M059J (cell line): Measurements from ENCODE around the gene KRTAP21-1. TPM values are rescaled to one million over a fixed set of nuclear protein-coding genes. Genes with fewer than 3 reads are reported as not detected.

Experiments used
- total RNA-seq: library from RNA; depleted of rRNA; stranded (reverse); fragments of >200 nt; shearing (Covaris generic); gene quantifications from 2 replicates; pipeline ENCODE4 v1.2.3, GENCODE V29; 2014; rRNA removed

KRTAP21-1 gene
- total RNA-seq, 1 experiment from 2014 or later = not detected

Other genes starting within 250 kb of the KRTAP21-1 start
- not detected in 2 replicates for gene KRTAP19-6, start 213.6 kb downstream of the KRTAP21-1 start, total RNA-seq
- not detected in 2 replicates for gene KRTAP19-7, start 194.1 kb downstream of the KRTAP21-1 start, total RNA-seq
- not detected in 2 replicates for gene KRTAP22-2, start 165.0 kb downstream of the KRTAP21-1 start, total RNA-seq
- not detected in 2 replicates for gene KRTAP6-3, start 163.0 kb downstream of the KRTAP21-1 start, total RNA-seq
- not detected in 2 replicates for gene KRTAP6-2, start 156.5 kb downstream of the KRTAP21-1 start, total RNA-seq
- not detected in 2 replicates for gene KRTAP22-1, start 154.3 kb downstream of the KRTAP21-1 start, total RNA-seq
- gene KRTAP6-1, start 141.5 kb downstream of the KRTAP21-1 start, total RNA-seq = not detected in 2 replicates
- gene KRTAP20-1, start 139.0 kb downstream of the KRTAP21-1 start, total RNA-seq = not detected in 2 replicates
- gene KRTAP20-4, start 134.8 kb downstream of the KRTAP21-1 start, total RNA-seq = not detected in 2 replicates
- gene KRTAP20-2, start 120.2 kb downstream of the KRTAP21-1 start, total RNA-seq = not detected in 2 replicates
- gene KRTAP20-3, start 112.6 kb downstream of the KRTAP21-1 start, total RNA-seq = not detected in 2 replicates
- not detected in 2 replicates for gene KRTAP21-3, start 36.7 kb downstream of the KRTAP21-1 start, total RNA-seq
- gene KRTAP21-2, start 8.2 kb downstream of the KRTAP21-1 start, total RNA-seq = not detected in 2 replicates
- gene KRTAP8-1, start 57.8 kb upstream of the KRTAP21-1 start, total RNA-seq = not detected in 2 replicates
- gene KRTAP7-1, start 74.3 kb upstream of the KRTAP21-1 start, total RNA-seq = not detected in 2 replicates
- not detected in 2 replicates for gene KRTAP11-1, start 126.2 kb upstream of the KRTAP21-1 start, total RNA-seq